Endothelial cell (in vitro differentiated cells): ENCODE data around the gene TMEM243. TPM values are rescaled to one million over a fixed set of nuclear protein-coding genes. Genes with fewer than 3 reads are reported as not detected.
"Not testable (repeated sequence)": the region's sequence is repeated elsewhere in the genome, so short reads cannot be mapped to it uniquely, and the experiment has no call there.

Experiments
- DNase-seq: peaks from one replicate; pipeline ENCODE4 v3.0.0; 2021; ENCODE audit warnings: low spot score
- H3K27ac Mint-ChIP-seq: one replicate; pipeline ENCODE4 v1.8.0; 2021; ENCODE audit warnings: mixed read lengths, inconsistent platforms; ENCODE audit not compliant: unreplicated experiment
- H3K27me3 Mint-ChIP-seq: one replicate; pipeline ENCODE4 v1.8.0; 2021; ENCODE audit warnings: mild to moderate bottlenecking, moderate library complexity, mixed read lengths, inconsistent platforms; ENCODE audit not compliant: unreplicated experiment
- H3K36me3 Mint-ChIP-seq: one replicate; pipeline ENCODE4 v1.8.0; 2021; ENCODE audit warnings: mild to moderate bottlenecking, low read depth, mixed read lengths, inconsistent platforms; ENCODE audit not compliant: unreplicated experiment
- H3K4me1 Mint-ChIP-seq: one replicate; pipeline ENCODE4 v1.8.0; 2021; ENCODE audit warnings: mild to moderate bottlenecking, mixed read lengths, inconsistent platforms; ENCODE audit not compliant: unreplicated experiment
- H3K4me3 Mint-ChIP-seq: one replicate; pipeline ENCODE4 v1.8.0; 2021; ENCODE audit warnings: mild to moderate bottlenecking, mixed read lengths, inconsistent platforms; ENCODE audit not compliant: unreplicated experiment
- H3K9me3 Mint-ChIP-seq: one replicate; pipeline ENCODE4 v1.8.0; 2021; ENCODE audit warnings: mixed read lengths, inconsistent platforms; ENCODE audit not compliant: unreplicated experiment
- CTCF ChIP-seq: fragments of 200-600 bp; sonication (generic); IDR thresholded peaks from one replicate; pipeline ENCODE4 v1.5.0; 2021; ENCODE audit warnings: antibody characterized with exemption; ENCODE audit not compliant: unreplicated experiment
- long read RNA-seq: library from polyadenylated mRNA; unstranded; transcript quantifications from one replicate; pipeline ENCODE4 v2.0.0, GENCODE V29; 2020; ENCODE audit not compliant: unreplicated experiment
- total RNA-seq: library from RNA; stranded (reverse); fragmentation: NEBNext Ultra II Directional; extraction: Animal tissue kit (Norgen Biotek cat#: 25700); gene quantifications from one replicate; pipeline ENCODE4 v1.2.1, GENCODE V29; 2021; ENCODE audit not compliant: unreplicated experiment

The TMEM243 gene
- total RNA-seq = 44.9 TPM
- long read RNA-seq, transcript TMEM243-201 (4 exons, 1,063 nt) = major isoform, 24 of 41 reads
- long read RNA-seq, transcript TMEM243-203 (5 exons, 1,273 nt) = minor isoform, 11 of 41 reads
- long read RNA-seq, partial matches to known transcripts = 1 of 41 reads
- long read RNA-seq, other reads (novel, unspliced or antisense) = 4 of 41 reads

- Mint-ChIP-seq H3K4me1 (peaks cover 32% of the 10 kb centered on the region), H3K4me3 (peak within 1 kb of the TSS; percentile 97), H3K9me3 (no peaks in the 10 kb centered on the region), H3K36me3 (peaks cover 10% of the 10 kb centered on the region), H3K27ac (peak within 1 kb of the TSS; percentile 89), H3K27me3 (peaks cover 12% of the 10 kb centered on the region)
- no peak for TF ChIP-seq CTCF
- DNase-seq = peak; percentile 78
Observed at GRCh38 chr7:87219545-87220025, at the start of gene TMEM243. TSS of gene TMEM243 (minus strand) at chr7:87219732. CDS start at chr7:87219503, 229 bp downstream.

GRCh38 chr7:87267239-87267900 lies 47.8 kb upstream of the TMEM243 start:
- H3K27ac Mint-ChIP-seq = no peak overlapping the region
- H3K4me3 Mint-ChIP-seq = no peak overlapping the region
- no peak for DNase-seq
- peaks cover 3% of the 10 kb centered on the region for H3K27me3 Mint-ChIP-seq
- H3K4me1 Mint-ChIP-seq = no peaks in the 10 kb centered on the region
- TF ChIP-seq CTCF = no peak
- H3K36me3 Mint-ChIP-seq = no peaks in the 10 kb centered on the region
- no peaks in the 10 kb centered on the region for H3K9me3 Mint-ChIP-seq

GRCh38 chr7:87263537-87263936 lies 44.0 kb upstream of the TMEM243 start:
- Mint-ChIP-seq H3K27ac (no peak overlapping the region), H3K36me3 (no peaks in the 10 kb centered on the region), H3K27me3 (peaks cover 3% of the 10 kb centered on the region), H3K4me1 (no peaks in the 10 kb centered on the region), H3K4me3 (no peak overlapping the region), H3K9me3 (no peaks in the 10 kb centered on the region)
- no peak for TF ChIP-seq CTCF
- no peak for DNase-seq

GRCh38 chr7:87253589-87254087 lies 34.1 kb upstream of the TMEM243 start:
- no peak for DNase-seq
- Mint-ChIP-seq H3K9me3 (no peaks in the 10 kb centered on the region), H3K4me1 (no peaks in the 10 kb centered on the region), H3K27ac (no peak overlapping the region), H3K27me3 (no peaks in the 10 kb centered on the region), H3K4me3 (no peak overlapping the region), H3K36me3 (no peaks in the 10 kb centered on the region)
- no peak for TF ChIP-seq CTCF

- H3K27me3 Mint-ChIP-seq, H3K27ac Mint-ChIP-seq, H3K4me1 Mint-ChIP-seq, H3K4me3 Mint-ChIP-seq, DNase-seq: not testable (repeated sequence)
- Mint-ChIP-seq H3K9me3 (peaks cover 17% of the 10 kb centered on the region), H3K36me3 (peaks cover 15% of the 10 kb centered on the region)
Observed at GRCh38 chr7:87245671-87246070, 26.1 kb upstream of the TMEM243 start.

- not testable (repeated sequence) for H3K9me3 Mint-ChIP-seq, H3K4me3 Mint-ChIP-seq, H3K36me3 Mint-ChIP-seq, H3K4me1 Mint-ChIP-seq, H3K27me3 Mint-ChIP-seq, H3K27ac Mint-ChIP-seq, DNase-seq
Observed at GRCh38 chr7:87238464-87239051, 19.0 kb upstream of the TMEM243 start.
